ENCODE data around the gene OLFM1. TPM values are rescaled to one million over a fixed set of nuclear protein-coding genes. Genes with fewer than 3 reads are reported as not detected.
"Not testable (repeated sequence)": the region's sequence is repeated elsewhere in the genome, so short reads cannot be mapped to it uniquely, and the experiment has no call there.

Gene OLFM1
- total RNA-seq, 2 experiments from 2014 or later = not detected

- peaks cover 13% of the 10 kb centered on the region for H3K27me3 Mint-ChIP-seq
- intact Hi-C loops (cut with DNase I, micrococcal nuclease) = no loop called here
- H3K9me3 Mint-ChIP-seq (ENCODE audit: low read depth) = peaks cover 3% of the 10 kb centered on the region
- ChIA-PET POLR2A (no interaction called here), CTCF (no interaction called here)
- DNase-seq (no peak), ATAC-seq (no peak)
- no peaks in the 10 kb centered on the region for H3K4me1 Mint-ChIP-seq
- no peaks in the 10 kb centered on the region for H3K36me3 Mint-ChIP-seq (ENCODE audit: low read depth)
- no peak overlapping the region for H3K4me3 Mint-ChIP-seq
- no peak overlapping the region for H3K27ac Mint-ChIP-seq
These were observed 60.0 kb downstream of the OLFM1 start for GRCh38 chr9:135147474-135147805.

DNA sequence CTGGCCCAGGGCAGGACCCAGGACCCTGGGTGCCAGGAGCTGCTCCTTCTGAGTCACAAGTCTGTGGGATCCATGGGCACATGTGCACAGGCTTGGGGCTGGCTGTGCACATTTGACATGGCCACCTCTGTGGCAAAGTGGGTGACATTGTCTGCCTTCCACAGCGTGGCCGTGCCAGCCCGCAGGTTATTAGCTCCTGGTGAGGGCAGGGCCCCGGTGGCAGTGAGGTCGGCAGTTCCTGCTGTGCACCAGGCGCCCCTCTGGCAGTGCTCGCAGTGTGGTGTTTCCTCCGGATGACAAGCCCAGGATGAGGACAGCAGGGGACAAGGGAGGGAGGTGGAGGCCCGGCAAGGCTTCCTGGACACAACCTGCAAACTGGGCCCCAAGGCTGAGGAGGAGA is 60.5 kb downstream of the OLFM1 start:
- H3K4me3 Mint-ChIP-seq = no peak overlapping the region
- no peak overlapping the region for H3K27ac Mint-ChIP-seq
- CTCF ChIA-PET = no interaction called here
- no peaks in the 10 kb centered on the region for H3K36me3 Mint-ChIP-seq (ENCODE audit: low read depth)
- H3K4me1 Mint-ChIP-seq = no peaks in the 10 kb centered on the region
- no peak for ATAC-seq
- intact Hi-C loops (cut with DNase I, micrococcal nuclease) = no loop called here
- POLR2A ChIA-PET = no interaction called here
- H3K27me3 Mint-ChIP-seq = peaks cover 13% of the 10 kb centered on the region
- DNase-seq = no peak
- H3K9me3 Mint-ChIP-seq (ENCODE audit: low read depth) = peaks cover 3% of the 10 kb centered on the region

- Mint-ChIP-seq H3K4me1 (no peaks in the 10 kb centered on the region), H3K4me3 (no peak overlapping the region), H3K36me3 (ENCODE audit: low read depth) (no peaks in the 10 kb centered on the region), H3K27ac (no peak overlapping the region), H3K27me3 (peaks cover 13% of the 10 kb centered on the region), H3K9me3 (ENCODE audit: low read depth) (peaks cover 3% of the 10 kb centered on the region)
- no peak for DNase-seq
- CTCF ChIA-PET = no interaction called here
- POLR2A ChIA-PET = no interaction called here
- intact Hi-C loops (cut with DNase I, micrococcal nuclease) = no loop called here
- no peak for ATAC-seq
These were observed 60.9 kb downstream of the OLFM1 start for GRCh38 chr9:135148386-135148785.

DNA sequence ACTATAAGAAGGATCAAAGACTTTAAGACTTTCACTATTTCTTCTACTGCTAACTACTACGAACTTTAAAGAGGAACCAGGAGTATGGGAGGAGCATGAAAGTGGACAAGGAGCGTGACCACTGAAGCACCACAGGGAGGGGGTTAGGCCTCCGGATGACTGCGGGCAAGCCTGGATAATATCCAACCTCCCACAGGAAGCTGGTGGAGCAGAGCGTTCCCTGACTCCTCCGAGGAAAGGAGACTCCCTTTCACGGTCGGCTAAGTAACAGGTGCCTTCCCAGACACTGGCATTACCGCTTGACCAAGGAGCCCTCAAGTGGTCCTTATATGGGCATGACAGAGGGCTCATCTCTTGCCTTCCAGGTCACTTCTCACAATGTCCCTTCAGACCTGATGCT is 62.4 kb downstream of the OLFM1 start:
- H3K9me3 Mint-ChIP-seq (ENCODE audit: low read depth); H3K4me3 Mint-ChIP-seq; ATAC-seq: not testable (repeated sequence)

DNA sequence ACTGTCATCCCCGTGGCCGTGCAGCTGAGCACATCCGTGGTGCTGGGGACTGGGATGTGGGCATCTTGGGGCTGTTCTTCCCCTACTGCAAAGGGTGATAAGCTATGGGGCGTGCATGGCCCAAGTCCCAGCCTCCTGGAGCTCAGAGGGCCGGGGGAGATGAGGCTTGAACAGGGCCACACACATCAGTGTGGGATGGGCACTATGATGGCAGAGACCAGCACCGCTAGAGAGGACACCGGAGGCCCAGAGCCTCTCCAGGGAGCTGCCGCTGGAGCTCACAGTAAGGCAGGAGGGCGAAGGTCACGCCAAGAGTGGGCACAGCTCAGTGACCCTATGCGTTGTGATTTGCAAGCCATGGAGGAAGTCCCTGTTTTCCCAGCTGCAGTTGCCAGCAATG is 63.5 kb downstream of the OLFM1 start:
- H3K9me3 Mint-ChIP-seq (ENCODE audit: low read depth) = peaks cover 3% of the 10 kb centered on the region
- no peak for ATAC-seq
- H3K27ac Mint-ChIP-seq = no peak overlapping the region
- no peak for DNase-seq
- CTCF ChIA-PET = no interaction called here
- intact Hi-C loops (cut with DNase I, micrococcal nuclease) = no loop called here
- H3K27me3 Mint-ChIP-seq = peaks cover 8% of the 10 kb centered on the region
- no peaks in the 10 kb centered on the region for H3K4me1 Mint-ChIP-seq
- no peak overlapping the region for H3K4me3 Mint-ChIP-seq
- POLR2A ChIA-PET = no interaction called here
- H3K36me3 Mint-ChIP-seq (ENCODE audit: low read depth) = no peaks in the 10 kb centered on the region

More for the DNA sequence above, 62.4 kb downstream of the OLFM1 start:
- POLR2A ChIA-PET; DNase-seq; H3K4me1 Mint-ChIP-seq; intact Hi-C loops (cut with DNase I, micrococcal nuclease); CTCF ChIA-PET; H3K36me3 Mint-ChIP-seq (ENCODE audit: low read depth); H3K27ac Mint-ChIP-seq: not testable (repeated sequence)
- H3K27me3 Mint-ChIP-seq = peaks cover 17% of the 10 kb centered on the region

DNA sequence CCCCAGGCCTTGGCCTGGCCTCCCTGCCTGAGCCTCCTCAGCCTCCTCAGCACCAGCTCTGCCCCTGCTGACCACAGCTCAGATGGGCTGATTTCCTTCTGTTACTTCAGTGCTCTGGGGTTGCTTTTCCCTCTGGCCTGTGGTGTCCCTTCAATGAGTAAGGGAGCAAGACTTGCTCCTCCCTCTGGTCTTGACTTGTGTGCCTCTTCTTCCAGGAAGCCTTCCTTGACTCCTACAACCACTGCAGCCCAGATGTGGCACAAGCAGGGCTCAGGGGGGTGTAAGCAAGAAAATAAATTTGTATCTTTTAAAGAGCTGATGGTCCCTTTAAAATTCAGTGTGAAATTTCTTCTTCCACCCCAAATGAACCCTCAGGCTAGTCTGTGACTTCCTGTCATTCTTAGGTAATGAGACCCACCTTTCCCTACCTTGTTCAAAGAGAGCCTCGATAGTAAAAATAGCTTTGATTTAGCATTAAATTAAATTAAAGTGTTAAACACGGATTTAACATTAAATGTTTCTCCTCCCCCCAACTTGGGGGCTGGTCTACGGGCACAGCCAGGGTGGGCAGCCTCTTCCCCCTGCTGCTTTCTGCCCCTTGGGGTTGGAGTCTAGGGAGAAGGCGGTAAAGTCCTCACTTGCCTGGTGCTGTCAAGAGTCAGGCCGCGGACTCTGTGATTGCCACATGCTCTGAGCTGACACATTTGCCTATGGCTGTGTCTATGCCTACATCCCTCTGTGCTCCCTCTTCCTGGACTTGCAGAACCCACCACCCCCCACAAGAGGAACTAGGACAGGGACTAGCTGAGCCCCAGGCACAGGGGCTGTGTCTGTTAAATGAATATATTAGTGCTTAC is 64.5 kb downstream of the OLFM1 start:
- POLR2A ChIA-PET = interaction anchor here (0.6 kb wide), 1 partner anchor 109 kb away, joined by 6 read pairs; no protein-coding TSS in a partner anchor
- ATAC-seq = no peak
- Mint-ChIP-seq H3K9me3 (ENCODE audit: low read depth) (peaks cover 3% of the 10 kb centered on the region), H3K4me1 (no peaks in the 10 kb centered on the region), H3K4me3 (no peak overlapping the region), H3K36me3 (ENCODE audit: low read depth) (no peaks in the 10 kb centered on the region), H3K27ac (no peak overlapping the region), H3K27me3 (peaks cover 6% of the 10 kb centered on the region)
- intact Hi-C loops (cut with DNase I, micrococcal nuclease) = no loop called here
- DNase-seq = no peak
- CTCF ChIA-PET = interaction anchor here (0.6 kb wide), 1 partner anchor 528 kb away, joined by 4 read pairs; no protein-coding TSS in a partner anchor

GRCh38 chr9:135152614-135153334 is 65.3 kb downstream of the OLFM1 start:
- CTCF ChIA-PET = interaction anchor here (0.6 kb wide), 1 partner anchor 529 kb away, joined by 4 read pairs; no protein-coding TSS in a partner anchor
- intact Hi-C loops (cut with DNase I, micrococcal nuclease) = no loop called here
- peaks cover 3% of the 10 kb centered on the region for H3K9me3 Mint-ChIP-seq (ENCODE audit: low read depth)
- POLR2A ChIA-PET = interaction anchor here (0.6 kb wide), 1 partner anchor 109 kb away, joined by 6 read pairs; no protein-coding TSS in a partner anchor
- no peaks in the 10 kb centered on the region for H3K4me1 Mint-ChIP-seq
- H3K27ac Mint-ChIP-seq = no peak overlapping the region
- no peak for ATAC-seq
- DNase-seq = no peak
- no peaks in the 10 kb centered on the region for H3K36me3 Mint-ChIP-seq (ENCODE audit: low read depth)
- peaks cover 7% of the 10 kb centered on the region for H3K27me3 Mint-ChIP-seq
- no peak overlapping the region for H3K4me3 Mint-ChIP-seq

- H3K27ac Mint-ChIP-seq = no peak overlapping the region
- no peaks in the 10 kb centered on the region for H3K4me1 Mint-ChIP-seq
- peaks cover 9% of the 10 kb centered on the region for H3K27me3 Mint-ChIP-seq
- intact Hi-C loops (cut with DNase I, micrococcal nuclease) = no loop called here
- ChIA-PET POLR2A (no interaction called here), CTCF (no interaction called here)
- no peak overlapping the region for H3K4me3 Mint-ChIP-seq
- no peak for DNase-seq
- no peaks in the 10 kb centered on the region for H3K36me3 Mint-ChIP-seq (ENCODE audit: low read depth)
- no peak for ATAC-seq
- H3K9me3 Mint-ChIP-seq (ENCODE audit: low read depth) = peaks cover 3% of the 10 kb centered on the region
These were observed 66.7 kb downstream of the OLFM1 start for GRCh38 chr9:135154050-135154615.

DNA sequence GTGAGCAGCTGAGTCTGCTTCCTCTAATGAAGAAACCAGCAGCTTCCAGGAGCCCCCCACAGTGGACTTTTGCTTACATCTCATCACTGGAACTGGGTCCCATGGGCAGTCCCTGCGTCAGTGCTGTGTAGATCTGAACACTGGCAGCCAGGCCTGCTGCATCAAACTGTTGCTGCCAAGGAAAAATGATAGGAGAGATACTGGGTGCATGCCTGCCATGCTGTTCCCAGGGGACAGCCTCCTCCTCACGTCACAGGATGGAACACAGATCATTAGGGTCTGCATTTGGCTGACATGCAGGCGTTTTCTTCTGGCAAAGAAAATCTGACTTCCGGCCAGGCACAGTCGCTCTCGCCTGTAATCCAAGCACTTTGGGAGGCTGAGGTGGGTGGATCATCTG is 67.9 kb downstream of the OLFM1 start:
- Mint-ChIP-seq H3K27me3 (peaks cover 9% of the 10 kb centered on the region), H3K36me3 (ENCODE audit: low read depth) (no peaks in the 10 kb centered on the region), H3K4me1 (no peaks in the 10 kb centered on the region), H3K27ac (no peak overlapping the region), H3K4me3 (no peak overlapping the region), H3K9me3 (ENCODE audit: low read depth) (peaks cover 2% of the 10 kb centered on the region)
- ATAC-seq (no peak), DNase-seq (no peak)
- POLR2A ChIA-PET = no interaction called here
- CTCF ChIA-PET = no interaction called here
- intact Hi-C loops (cut with DNase I, micrococcal nuclease) = no loop called here

DNA sequence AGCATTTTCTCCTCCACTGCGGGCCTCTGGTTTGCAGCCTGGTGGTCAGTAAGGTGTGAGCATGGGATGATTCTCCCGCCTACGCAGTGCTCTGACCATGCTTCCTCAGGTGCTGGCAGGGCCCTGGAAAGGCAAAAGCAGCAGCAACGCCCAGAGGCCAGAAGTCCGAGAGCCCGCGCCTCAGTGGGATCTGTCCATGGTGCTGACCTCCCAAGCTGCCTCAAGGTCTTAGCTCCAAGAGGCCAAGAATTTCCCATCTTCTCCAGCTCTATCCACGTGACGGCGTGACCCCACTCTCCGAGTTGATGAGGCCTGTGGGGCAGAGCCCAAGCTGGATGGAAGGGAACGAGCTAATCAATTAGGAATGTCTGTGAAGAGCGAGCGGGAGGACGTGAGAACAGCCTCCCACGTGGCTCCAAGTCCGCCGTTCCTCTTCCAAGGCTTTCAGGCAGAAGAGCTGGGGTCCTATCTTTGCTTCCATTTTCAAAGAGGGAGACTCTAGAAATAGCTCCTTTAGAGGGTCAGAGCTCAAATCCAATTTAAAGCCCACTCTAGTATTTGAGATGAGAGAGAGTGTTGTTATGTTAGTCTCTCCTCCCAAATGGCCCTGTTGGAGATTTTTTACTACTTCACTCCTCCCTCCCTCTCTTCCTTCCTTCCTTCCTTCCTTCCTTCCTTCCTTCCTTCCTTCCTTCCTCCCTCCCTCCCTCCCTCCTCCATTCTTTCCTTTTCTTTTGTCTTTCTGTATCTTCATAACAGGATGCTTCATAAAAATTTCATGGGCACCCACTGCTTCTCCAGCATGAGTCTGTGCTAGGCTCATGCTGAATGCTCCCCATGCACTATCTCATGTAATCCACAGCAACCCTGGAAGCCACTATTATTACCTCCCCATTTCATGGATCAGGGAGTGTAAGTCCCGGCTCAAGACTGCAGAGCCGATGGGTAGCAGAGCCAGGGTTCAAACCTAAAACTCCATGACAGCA is 69.3 kb downstream of the OLFM1 start:
- H3K9me3 Mint-ChIP-seq (ENCODE audit: low read depth) = no peaks in the 10 kb centered on the region
- intact Hi-C loops (cut with DNase I, micrococcal nuclease) = no loop called here
- ChIA-PET CTCF (no interaction called here), POLR2A (no interaction called here)
- H3K4me1 Mint-ChIP-seq = no peaks in the 10 kb centered on the region
- no peak overlapping the region for H3K4me3 Mint-ChIP-seq
- no peak overlapping the region for H3K27ac Mint-ChIP-seq
- ATAC-seq (no peak), DNase-seq (peak; percentile 42)
- peaks cover 11% of the 10 kb centered on the region for H3K27me3 Mint-ChIP-seq
- no peaks in the 10 kb centered on the region for H3K36me3 Mint-ChIP-seq (ENCODE audit: low read depth)
